Measurements from ENCODE around the gene MUC6. TPM values are rescaled to one million over a fixed set of nuclear protein-coding genes. Genes with fewer than 3 reads are reported as not detected.

Gene MUC6
- total RNA-seq, 1 experiment from 2014 or later: 0.49 TPM

DNA sequence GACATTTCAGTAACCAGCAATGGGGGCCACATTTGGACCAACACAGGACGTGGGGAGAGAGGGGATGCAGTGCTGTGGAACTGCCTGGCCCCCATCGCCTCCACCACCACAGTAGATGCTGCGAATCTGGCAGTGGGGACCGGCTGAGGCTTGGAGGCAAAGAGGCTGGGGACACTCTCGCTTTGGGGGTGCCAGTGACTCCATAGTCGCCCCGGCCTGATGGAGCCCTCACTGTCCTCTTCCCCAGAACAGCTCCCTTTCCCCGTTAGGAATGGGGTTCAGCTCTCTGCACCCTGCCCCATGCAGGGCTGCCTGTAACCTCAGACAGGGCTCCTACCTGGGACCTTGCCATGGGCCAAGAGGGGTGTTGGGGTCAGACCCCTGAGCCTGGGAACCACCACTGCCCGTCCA, 36.3 kb upstream of the MUC6 start:
- ChIA-PET POLR2A (no interaction called here), CTCF (no interaction called here)
- H3K36me3 ChIP-seq (ENCODE audit: control insufficient read depth, insufficient read depth, low read length): no peaks in the 10 kb centered on the region
- intact Hi-C loops (cut with micrococcal nuclease; ENCODE audit: unreplicated experiment) (no loop called here), in situ Hi-C loops (cut with HindIII; ENCODE audit: low pct_unique_long_range_greater_than_20kb, low sequenced_read_pairs) (no loop called here)
- TF ChIP-seq, protein P1, sequence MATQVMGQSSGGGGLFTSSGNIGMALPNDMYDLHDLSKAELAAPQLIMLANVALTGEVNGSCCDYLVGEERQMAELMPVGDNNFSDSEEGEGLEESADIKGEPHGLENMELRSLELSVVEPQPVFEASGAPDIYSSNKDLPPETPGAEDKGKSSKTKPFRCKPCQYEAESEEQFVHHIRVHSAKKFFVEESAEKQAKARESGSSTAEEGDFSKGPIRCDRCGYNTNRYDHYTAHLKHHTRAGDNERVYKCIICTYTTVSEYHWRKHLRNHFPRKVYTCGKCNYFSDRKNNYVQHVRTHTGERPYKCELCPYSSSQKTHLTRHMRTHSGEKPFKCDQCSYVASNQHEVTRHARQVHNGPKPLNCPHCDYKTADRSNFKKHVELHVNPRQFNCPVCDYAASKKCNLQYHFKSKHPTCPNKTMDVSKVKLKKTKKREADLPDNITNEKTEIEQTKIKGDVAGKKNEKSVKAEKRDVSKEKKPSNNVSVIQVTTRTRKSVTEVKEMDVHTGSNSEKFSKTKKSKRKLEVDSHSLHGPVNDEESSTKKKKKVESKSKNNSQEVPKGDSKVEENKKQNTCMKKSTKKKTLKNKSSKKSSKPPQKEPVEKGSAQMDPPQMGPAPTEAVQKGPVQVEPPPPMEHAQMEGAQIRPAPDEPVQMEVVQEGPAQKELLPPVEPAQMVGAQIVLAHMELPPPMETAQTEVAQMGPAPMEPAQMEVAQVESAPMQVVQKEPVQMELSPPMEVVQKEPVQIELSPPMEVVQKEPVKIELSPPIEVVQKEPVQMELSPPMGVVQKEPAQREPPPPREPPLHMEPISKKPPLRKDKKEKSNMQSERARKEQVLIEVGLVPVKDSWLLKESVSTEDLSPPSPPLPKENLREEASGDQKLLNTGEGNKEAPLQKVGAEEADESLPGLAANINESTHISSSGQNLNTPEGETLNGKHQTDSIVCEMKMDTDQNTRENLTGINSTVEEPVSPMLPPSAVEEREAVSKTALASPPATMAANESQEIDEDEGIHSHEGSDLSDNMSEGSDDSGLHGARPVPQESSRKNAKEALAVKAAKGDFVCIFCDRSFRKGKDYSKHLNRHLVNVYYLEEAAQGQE (IDR thresholded peaks at IDR 0.05; ENCODE audit: insufficient read depth in 1 of 2, low read depth in 2 of 2, low read length in 1 of 2): no peak
- TF ChIP-seq, protein P2, sequence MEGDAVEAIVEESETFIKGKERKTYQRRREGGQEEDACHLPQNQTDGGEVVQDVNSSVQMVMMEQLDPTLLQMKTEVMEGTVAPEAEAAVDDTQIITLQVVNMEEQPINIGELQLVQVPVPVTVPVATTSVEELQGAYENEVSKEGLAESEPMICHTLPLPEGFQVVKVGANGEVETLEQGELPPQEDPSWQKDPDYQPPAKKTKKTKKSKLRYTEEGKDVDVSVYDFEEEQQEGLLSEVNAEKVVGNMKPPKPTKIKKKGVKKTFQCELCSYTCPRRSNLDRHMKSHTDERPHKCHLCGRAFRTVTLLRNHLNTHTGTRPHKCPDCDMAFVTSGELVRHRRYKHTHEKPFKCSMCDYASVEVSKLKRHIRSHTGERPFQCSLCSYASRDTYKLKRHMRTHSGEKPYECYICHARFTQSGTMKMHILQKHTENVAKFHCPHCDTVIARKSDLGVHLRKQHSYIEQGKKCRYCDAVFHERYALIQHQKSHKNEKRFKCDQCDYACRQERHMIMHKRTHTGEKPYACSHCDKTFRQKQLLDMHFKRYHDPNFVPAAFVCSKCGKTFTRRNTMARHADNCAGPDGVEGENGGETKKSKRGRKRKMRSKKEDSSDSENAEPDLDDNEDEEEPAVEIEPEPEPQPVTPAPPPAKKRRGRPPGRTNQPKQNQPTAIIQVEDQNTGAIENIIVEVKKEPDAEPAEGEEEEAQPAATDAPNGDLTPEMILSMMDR (IDR thresholded peaks at IDR 0.05): no peak
- TF ChIP-seq TCF7L2 (IDR thresholded peaks at IDR 0.05; ENCODE audit: low read depth, low read length) (no peak), SIN3A (IDR thresholded peaks at IDR 0.05; ENCODE audit: borderline replicate concordance, insufficient read depth, low read depth, low read length) (no peak), POLR2AphosphoS5 (IDR thresholded peaks at IDR 0.05; ENCODE audit: low read depth, low read length) (no peak)
- H3K27me3 ChIP-seq (ENCODE audit: control insufficient read depth, insufficient read depth, low read length): no peaks in the 10 kb centered on the region; the same call in 1 of the 2 replicates
- ATAC-seq (peak; percentile 6; the same call in 1 of the 2 replicates), DNase-seq (ENCODE audit: low read depth, low spot score) (no peak)
- H3K9me3 ChIP-seq (ENCODE audit: control insufficient read depth, insufficient read depth, low read depth, low read length): no peaks in the 10 kb centered on the region
- BruUV-seq (replicated peaks): no TSS peak
- H3K4me3 ChIP-seq (ENCODE audit: low read depth in 2 of 2, low read length in 2 of 2): no peak overlapping the region
- H3K4me1 ChIP-seq (ENCODE audit: control insufficient read depth, insufficient read depth, low read length): peaks cover 25% of the 10 kb centered on the region
- no peak overlapping the region; the same call in 1 of the 2 replicates for H3K27ac ChIP-seq (ENCODE audit: low read length)

- Histone ChIP-seq H3K27me3 (ENCODE audit: control insufficient read depth, insufficient read depth, low read length) (no peaks in the 10 kb centered on the region; the same call in 1 of the 2 replicates), H3K27ac (ENCODE audit: low read length) (no peak overlapping the region), H3K9me3 (ENCODE audit: control insufficient read depth, insufficient read depth, low read depth, low read length) (no peaks in the 10 kb centered on the region), H3K4me1 (ENCODE audit: control insufficient read depth, insufficient read depth, low read length) (peaks cover 25% of the 10 kb centered on the region), H3K36me3 (ENCODE audit: control insufficient read depth, insufficient read depth, low read length) (no peaks in the 10 kb centered on the region), H3K4me3 (ENCODE audit: low read depth in 2 of 2, low read length in 2 of 2) (no peak overlapping the region)
- no peak for DNase-seq (ENCODE audit: low read depth, low spot score)
- ChIA-PET POLR2A (no interaction called here), CTCF (no interaction called here)
- TF ChIP-seq SIN3A (IDR thresholded peaks at IDR 0.05; ENCODE audit: borderline replicate concordance, insufficient read depth, low read depth, low read length) (no peak), TCF7L2 (IDR thresholded peaks at IDR 0.05; ENCODE audit: low read depth, low read length) (no peak), POLR2AphosphoS5 (IDR thresholded peaks at IDR 0.05; ENCODE audit: low read depth, low read length) (no peak)
- TF ChIP-seq, protein P2 (IDR thresholded peaks at IDR 0.05): no peak
- BruUV-seq (replicated peaks): no TSS peak
- intact Hi-C loops (cut with micrococcal nuclease; ENCODE audit: unreplicated experiment) (no loop called here), in situ Hi-C loops (cut with HindIII; ENCODE audit: low pct_unique_long_range_greater_than_20kb, low sequenced_read_pairs) (no loop called here)
- ATAC-seq: peak; percentile 56; the same call in 1 of the 2 replicates
Measured at GRCh38 chr11:1072116-1072820, 35.8 kb upstream of the MUC6 start.
